Skeletal muscle tissue (tissue), 4 donors: ENCODE measurements around the gene LKAAEAR1. TPM values are rescaled to one million over a fixed set of nuclear protein-coding genes. Genes with fewer than 3 reads are reported as not detected.

Source experiments
- H3K27ac ChIP-seq: one replicate; pipeline ENCODE4 v1.7.0; 2013; ENCODE audit warnings: mild to moderate bottlenecking, low read depth, low read length, inconsistent platforms
- H3K27me3 ChIP-seq, 3 donors: one replicate each; pipeline ENCODE4 v1.7.0; 2013; ENCODE audit warnings: low read length in 3 of 3; ENCODE audit not compliant: control insufficient read depth in 3 of 3, insufficient read depth in 3 of 3
- H3K36me3 ChIP-seq, 3 donors: one replicate each; pipeline ENCODE4 v1.7.0; 2013; ENCODE audit warnings: low read length in 3 of 3; ENCODE audit not compliant: control insufficient read depth in 3 of 3, insufficient read depth in 3 of 3
- H3K4me1 ChIP-seq, 3 donors: one replicate each; pipeline ENCODE4 v1.7.0; 2013; ENCODE audit warnings: low read length in 3 of 3, mild to moderate bottlenecking in 3 of 3; ENCODE audit not compliant: control insufficient read depth in 3 of 3, insufficient read depth in 3 of 3
- H3K4me3 ChIP-seq, 3 donors: one replicate each; pipeline ENCODE4 v1.7.0; 2013; ENCODE audit warnings: low read length in 3 of 3
- H3K9ac ChIP-seq, 3 donors: one replicate each; pipeline ENCODE4 v1.7.0; 2013; ENCODE audit warnings: low read length in 3 of 3, mild to moderate bottlenecking in 3 of 3, moderate library complexity in 2 of 3, low read depth in 1 of 3
- H3K9me3 ChIP-seq, 3 donors: one replicate each; pipeline ENCODE4 v1.7.0; 2013; ENCODE audit warnings: low read length in 3 of 3; ENCODE audit not compliant: control insufficient read depth in 3 of 3
- total RNA-seq: library from RNA; depleted of rRNA; stranded (reverse); fragments of >200 nt; gene quantifications from one replicate; pipeline ENCODE4 v1.2.3, GENCODE V29; 2014
- donor health status: Osteomylitis.

The LKAAEAR1 gene
- total RNA-seq, 1 donor from 2014 or later = 1.0 TPM

GRCh38 chr20:64057628-64058498 lies 26.3 kb downstream of the LKAAEAR1 start:
- peak overlapping the region in 1 of 3 donors; percentile 33 for H3K9ac ChIP-seq
- H3K9me3 ChIP-seq = no peaks in the 10 kb centered on the region
- H3K36me3 ChIP-seq = no peaks in the 10 kb centered on the region
- peak overlapping the region; percentile 66 for H3K27ac ChIP-seq
- H3K27me3 ChIP-seq = peaks cover 10 to 39% (median 29%) of the 10 kb centered on the region in 3 donors
- peaks cover 8 to 30% (median 22%) of the 10 kb centered on the region in 3 donors for H3K4me1 ChIP-seq
- peak overlapping the region in 1 of 3 donors; percentile 45 for H3K4me3 ChIP-seq

GRCh38 chr20:64056889-64057627 lies 27.1 kb downstream of the LKAAEAR1 start:
- Histone ChIP-seq H3K36me3 (no peaks in the 10 kb centered on the region), H3K27ac (peak overlapping the region; percentile 66), H3K9ac (peak overlapping the region in 2 of 3 donors; percentile 33 to 43), H3K9me3 (no peaks in the 10 kb centered on the region), H3K4me3 (peak overlapping the region in 2 of 3 donors; percentile 45 to 49), H3K27me3 (peaks cover 13 to 46% (median 36%) of the 10 kb centered on the region in 3 donors), H3K4me1 (peaks cover 3 to 24% (median 19%) of the 10 kb centered on the region in 3 donors)

- Histone ChIP-seq H3K36me3 (no peaks in the 10 kb centered on the region), H3K4me1 (peaks cover 2 to 22% (median 18%) of the 10 kb centered on the region in 3 donors), H3K9me3 (no peaks in the 10 kb centered on the region), H3K27ac (peak overlapping the region; percentile 66), H3K9ac (no peak overlapping the region), H3K4me3 (no peak overlapping the region), H3K27me3 (peaks cover 17 to 51% (median 41%) of the 10 kb centered on the region in 3 donors)
Measured at GRCh38 chr20:64056639-64056888, 27.6 kb downstream of the LKAAEAR1 start.

GRCh38 chr20:64055893-64056638 lies 28.1 kb downstream of the LKAAEAR1 start:
- H3K27ac ChIP-seq = peak overlapping the region; percentile 76

GRCh38 chr20:64055396-64055892 lies 28.8 kb downstream of the LKAAEAR1 start:
- Histone ChIP-seq H3K4me3 (no peak overlapping the region), H3K36me3 (no peaks in the 10 kb centered on the region), H3K4me1 (peaks cover 2 to 22% (median 18%) of the 10 kb centered on the region in 3 donors), H3K9ac (peak overlapping the region in 1 of 3 donors; percentile 45), H3K27me3 (peaks cover 28 to 62% (median 52%) of the 10 kb centered on the region in 3 donors), H3K27ac (peak overlapping the region; percentile 76), H3K9me3 (no peaks in the 10 kb centered on the region)

More at GRCh38 chr20:64055893-64056638, 28.1 kb downstream of the LKAAEAR1 start:
- Histone ChIP-seq H3K27me3 (peaks cover 22 to 56% (median 46%) of the 10 kb centered on the region in 3 donors), H3K4me1 (peaks cover 2 to 22% (median 18%) of the 10 kb centered on the region in 3 donors), H3K9me3 (no peaks in the 10 kb centered on the region), H3K9ac (peak overlapping the region in 1 of 3 donors; percentile 45), H3K36me3 (no peaks in the 10 kb centered on the region), H3K4me3 (peak overlapping the region in 1 of 3 donors; percentile 13)

- Histone ChIP-seq H3K27ac (peak overlapping the region; percentile 70), H3K9ac (peak overlapping the region in 1 of 3 donors; percentile 62), H3K36me3 (no peaks in the 10 kb centered on the region), H3K4me3 (peak overlapping the region in 1 of 3 donors; percentile 13), H3K9me3 (no peaks in the 10 kb centered on the region), H3K4me1 (peaks cover 2 to 26% (median 18%) of the 10 kb centered on the region in 3 donors), H3K27me3 (peaks cover 36 to 70% (median 60%) of the 10 kb centered on the region in 3 donors)
Measured at GRCh38 chr20:64053841-64054661, 30.1 kb downstream of the LKAAEAR1 start.

- Histone ChIP-seq H3K27me3 (peaks cover 39 to 75% (median 60%) of the 10 kb centered on the region in 3 donors), H3K9ac (peak overlapping the region in 1 of 3 donors; percentile 62)
Measured at GRCh38 chr20:64052987-64053840, 31.0 kb downstream of the LKAAEAR1 start.

GRCh38 chr20:64052326-64052722 lies 31.9 kb downstream of the LKAAEAR1 start:
- Histone ChIP-seq H3K4me3 (no peak overlapping the region), H3K9ac (peak overlapping the region in 1 of 3 donors; percentile 25), H3K4me1 (peaks cover 0 to 23% (median 14%) of the 10 kb centered on the region in 3 donors), H3K9me3 (no peaks in the 10 kb centered on the region), H3K36me3 (no peaks in the 10 kb centered on the region), H3K27me3 (peaks cover 40 to 73% (median 67%) of the 10 kb centered on the region in 3 donors), H3K27ac (peak overlapping the region; percentile 70)

More at GRCh38 chr20:64052987-64053840, 31.0 kb downstream of the LKAAEAR1 start:
- Histone ChIP-seq H3K9me3 (no peaks in the 10 kb centered on the region), H3K36me3 (no peaks in the 10 kb centered on the region), H3K27ac (peak overlapping the region; percentile 70), H3K4me3 (peak overlapping the region in 2 of 3 donors; percentile 7 to 29), H3K4me1 (peaks cover 2 to 25% (median 18%) of the 10 kb centered on the region in 3 donors)
